Forelimb muscle (tissue), 1 donor: ENCODE measurements around the gene CD200R1. TPM values are rescaled to one million over a fixed set of nuclear protein-coding genes. Genes with fewer than 3 reads are reported as not detected.

ENCODE experiments used
- DNase-seq: peaks from one replicate; pipeline ENCODE4 v3.0.0-alpha.2; 2013; ENCODE audit warnings: low read depth
- polyA plus RNA-seq: library from polyadenylated mRNA; unstranded; fragments of 120-200 nt; gene quantifications from one replicate; pipeline ENCODE4 v1.2.1, GENCODE V29; 2013; ENCODE audit not compliant: insufficient read length

CD200R1 gene
- polyA plus RNA-seq, 1 donor = 1.7 TPM

DNA sequence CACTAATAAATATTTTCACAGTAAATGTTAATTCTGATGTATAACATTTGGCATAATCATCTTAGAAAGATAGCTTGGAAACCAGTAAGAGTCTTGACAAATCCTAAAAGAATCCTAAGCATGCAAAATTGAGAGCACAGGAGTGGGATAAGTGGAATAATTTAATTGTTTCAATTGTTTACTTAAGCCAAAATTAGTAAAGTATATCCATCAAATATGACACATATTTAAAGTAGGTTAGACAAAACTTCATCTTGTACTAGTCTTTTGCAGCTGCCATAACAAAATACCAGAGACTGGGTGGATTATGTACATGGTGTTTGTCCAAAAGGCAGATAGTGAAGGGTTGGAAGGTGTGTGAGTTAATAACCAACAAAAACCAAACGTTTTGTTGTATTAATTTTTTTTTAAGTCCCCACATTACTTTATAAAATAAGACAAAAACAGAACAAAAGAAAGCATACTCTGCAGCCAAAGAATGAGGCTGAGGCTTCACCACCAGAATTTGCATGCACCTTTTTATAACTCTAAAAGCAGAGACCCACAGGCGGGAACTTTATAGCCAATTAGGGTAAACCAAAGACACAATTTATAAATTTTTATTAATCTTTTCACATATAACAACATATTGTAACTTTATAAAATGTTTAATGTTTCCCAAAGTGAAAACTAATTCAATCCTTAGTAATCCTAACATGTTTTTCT lies 86.4 kb downstream of the CD200R1 start:
- DNase-seq = no peak

- DNase-seq = no peak
These were observed 90.1 kb downstream of the CD200R1 start for GRCh38 chr3:112884678-112885290.

DNA sequence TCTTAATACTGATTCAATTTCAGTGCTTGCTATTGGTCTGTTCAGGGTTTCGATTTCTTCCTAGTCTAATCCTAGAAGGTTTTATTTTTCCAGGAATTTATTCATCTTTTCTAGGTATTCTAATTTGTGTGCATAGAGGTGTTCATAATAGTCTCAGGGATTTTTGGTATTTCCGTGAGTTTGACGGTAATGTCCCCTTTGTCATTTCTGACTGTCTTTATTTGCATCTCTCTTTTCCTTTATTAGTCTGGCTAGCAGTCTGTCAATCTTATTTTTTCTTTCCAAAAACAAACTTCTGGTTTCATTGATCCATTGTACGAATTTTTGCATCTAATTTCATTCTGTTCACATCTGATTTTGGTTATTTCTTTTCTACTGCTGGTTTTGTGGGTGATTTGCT lies 93.0 kb downstream of the CD200R1 start:
- DNase-seq = no peak

DNA sequence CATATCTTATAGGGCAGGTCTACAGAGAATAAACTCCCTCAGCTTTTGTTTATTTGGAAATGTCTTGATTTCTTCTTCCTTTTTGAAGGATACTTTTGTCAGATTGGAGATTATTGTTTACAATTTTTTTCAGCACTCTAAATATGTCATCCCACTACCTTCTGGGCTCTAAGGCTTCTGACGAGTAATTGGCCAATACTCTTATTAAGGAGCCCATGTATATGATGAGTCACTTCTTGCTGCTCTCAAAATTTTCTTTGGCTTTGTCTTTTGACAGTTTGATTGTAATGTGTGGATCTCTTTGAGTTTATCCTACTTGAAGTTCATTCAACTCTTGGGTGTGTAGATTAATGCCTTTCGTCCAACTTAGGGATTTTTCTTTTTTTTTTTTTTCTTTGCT lies 99.3 kb downstream of the CD200R1 start:
- DNase-seq = no peak

- no peak for DNase-seq
These were observed 100.2 kb downstream of the CD200R1 start for GRCh38 chr3:112874725-112875124.

DNA sequence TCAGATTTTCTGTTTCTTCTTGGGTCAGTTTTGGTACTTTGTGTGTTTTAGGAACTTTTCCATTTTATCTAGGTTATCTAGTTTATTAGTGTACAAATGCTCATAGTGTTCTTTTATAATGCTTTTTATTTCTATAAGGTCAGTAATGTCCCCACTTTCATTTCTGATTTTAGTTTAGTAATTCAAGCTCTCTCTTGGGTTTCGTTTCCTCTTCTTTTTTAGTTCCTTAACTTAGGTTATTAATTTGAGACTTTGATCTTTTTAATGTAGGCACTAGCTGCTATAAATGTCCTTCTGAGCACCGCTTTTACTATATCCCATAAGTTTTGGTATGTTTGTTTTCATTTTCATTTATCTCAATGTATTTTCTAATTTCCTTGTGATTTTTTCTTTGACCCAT lies 101.3 kb downstream of the CD200R1 start:
- no peak for DNase-seq

DNA sequence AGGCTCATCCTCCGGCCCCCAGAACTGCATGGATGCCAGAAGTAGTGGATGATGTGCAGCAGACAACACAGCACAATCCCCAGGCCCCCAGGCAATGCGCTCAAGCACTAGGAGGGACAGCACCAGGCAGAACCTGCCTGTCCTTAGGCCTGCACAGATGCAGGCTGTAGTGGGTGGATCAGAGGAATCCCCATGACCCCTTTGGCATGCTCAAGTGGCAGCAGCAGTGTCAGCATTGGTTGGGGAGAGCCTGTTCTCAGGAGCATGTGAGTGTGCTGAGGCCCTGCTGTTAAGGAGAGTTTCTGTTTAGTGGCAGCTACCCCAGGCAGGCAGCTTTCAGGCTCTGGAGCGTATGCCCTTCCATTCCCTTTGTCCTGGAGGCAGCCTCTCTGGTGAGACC lies 103.2 kb downstream of the CD200R1 start:
- DNase-seq = no peak

Other genes with a start within 250 kb of the CD200R1 start
- gene CD200R1L, start 128.2 kb downstream of the CD200R1 start, polyA plus RNA-seq = not detected
- gene GTPBP8, start 15.9 kb upstream of the CD200R1 start, polyA plus RNA-seq = 17.4 TPM
- 44.4 TPM for gene BOC, start 236.5 kb upstream of the CD200R1 start, polyA plus RNA-seq